Stimulated activated effector memory CD8-positive, alpha-beta T cell treated with anti-CD3 and anti-CD28 coated beads, Interleukin-12 subunit alpha, Interleukin-12 subunit beta, amount 100 ng/mL, for 72 hours (primary cell): ENCODE measurements around the gene IQCE.

Source experiments
- ATAC-seq: fragments of 150-1000 bp; cut with Tn5 transposase; 2 replicates; pipeline ENCODE4 v1.10.0; 2021
- DNase-seq, 2 donors: peaks; one replicate each; pipeline ENCODE4 v3.0.0; 2021 to 2022; ENCODE audit warnings: low spot score in 2 of 2
- H3K27ac Mint-ChIP-seq: one replicate; pipeline ENCODE4 v1.8.0; 2022; ENCODE audit warnings: mild to moderate bottlenecking, mixed read lengths
- H3K36me3 Mint-ChIP-seq: one replicate; pipeline ENCODE4 v1.8.0; 2022; ENCODE audit warnings: mild to moderate bottlenecking, mixed read lengths
- H3K4me1 Mint-ChIP-seq: one replicate; pipeline ENCODE4 v1.8.0; 2022; ENCODE audit warnings: mixed read lengths
- H3K4me3 Mint-ChIP-seq: one replicate; pipeline ENCODE4 v1.8.0; 2022; ENCODE audit warnings: mild to moderate bottlenecking, mixed read lengths
- H3K9me3 Mint-ChIP-seq: one replicate; pipeline ENCODE4 v1.8.0; 2022; ENCODE audit warnings: mixed read lengths

IQCE gene

GRCh38 chr7:2662273-2663120, 103.7 kb downstream of the IQCE start:
- H3K36me3 Mint-ChIP-seq = no peaks in the 10 kb centered on the region
- no peak for DNase-seq
- H3K4me1 Mint-ChIP-seq = no peaks in the 10 kb centered on the region
- no peak for ATAC-seq
- H3K4me3 Mint-ChIP-seq = no peak overlapping the region
- H3K9me3 Mint-ChIP-seq = no peaks in the 10 kb centered on the region
- no peak overlapping the region for H3K27ac Mint-ChIP-seq

- no peaks in the 10 kb centered on the region for H3K4me1 Mint-ChIP-seq
- H3K27ac Mint-ChIP-seq = no peak overlapping the region
- H3K36me3 Mint-ChIP-seq = peaks cover 4% of the 10 kb centered on the region
- DNase-seq (no peak), ATAC-seq (no peak)
- H3K9me3 Mint-ChIP-seq = no peaks in the 10 kb centered on the region
- no peak overlapping the region for H3K4me3 Mint-ChIP-seq
Measured at GRCh38 chr7:2663121-2663886, 104.5 kb downstream of the IQCE start.

GRCh38 chr7:2663960-2664359, 105.2 kb downstream of the IQCE start:
- DNase-seq = no peak
- no peaks in the 10 kb centered on the region for H3K4me1 Mint-ChIP-seq
- no peaks in the 10 kb centered on the region for H3K9me3 Mint-ChIP-seq
- ATAC-seq = no peak
- no peak overlapping the region for H3K27ac Mint-ChIP-seq
- no peak overlapping the region for H3K4me3 Mint-ChIP-seq
- peaks cover 4% of the 10 kb centered on the region for H3K36me3 Mint-ChIP-seq
